Esophagus (tissue), 2 donors: ENCODE results near the gene ISLR2. TPM values are rescaled to one million over a fixed set of nuclear protein-coding genes. Genes with fewer than 3 reads are reported as not detected.

Experiments used
- H3K27ac ChIP-seq, 2 donors: one replicate each; pipeline ENCODE4 v1.5.1; 2013; ENCODE audit warnings: low read depth in 2 of 2, mild to moderate bottlenecking in 2 of 2, inconsistent platforms in 1 of 2, low read length in 1 of 2, moderate library complexity in 1 of 2
- H3K27me3 ChIP-seq, 2 donors: one replicate each; pipeline ENCODE4 v1.6.1; 2013; ENCODE audit warnings: low read length in 2 of 2, control low read depth in 1 of 2, mild to moderate bottlenecking in 1 of 2; ENCODE audit not compliant: insufficient read depth in 2 of 2, control insufficient read depth in 1 of 2
- H3K36me3 ChIP-seq, 2 donors: one replicate each; pipeline ENCODE4 v1.6.1; 2013; ENCODE audit warnings: low read length in 1 of 2; ENCODE audit not compliant: control insufficient read depth in 2 of 2, insufficient read depth in 2 of 2
- H3K4me1 ChIP-seq, 2 donors: one replicate each; pipeline ENCODE4 v1.6.1; 2013; ENCODE audit warnings: low read length in 1 of 2; ENCODE audit not compliant: control insufficient read depth in 2 of 2, insufficient read depth in 2 of 2
- H3K4me3 ChIP-seq, 2 donors: one replicate each; pipeline ENCODE4 v1.5.1; 2013; ENCODE audit warnings: low read length in 2 of 2, mild to moderate bottlenecking in 2 of 2, low read depth in 1 of 2, moderate library complexity in 1 of 2
- H3K9me3 ChIP-seq, 2 donors: one replicate each; pipeline ENCODE4 v1.6.1; 2013; ENCODE audit warnings: mild to moderate bottlenecking in 2 of 2, low read depth in 1 of 2, low read length in 1 of 2, moderate library complexity in 1 of 2; ENCODE audit not compliant: control insufficient read depth in 2 of 2, insufficient read depth in 1 of 2
- WGBS, 2 donors: extraction: QIAGEN DNeasy Blood & Tissue Kit; methylation state at CpG; one replicate each; pipeline ENCODE4 v1.1.7; 2013; 5-methylcytosine and 5-hydroxymethylcytosine counted together
- polyA plus RNA-seq, 2 donors: library from polyadenylated mRNA; stranded (reverse); fragments of 200-250 nt; gene quantifications; one replicate each; pipeline ENCODE4 v1.2.3, GENCODE V29; 2013
- donor health status: healthy with polysubstance abuse.
- donor health status: Bipolar disorder and iron deficiency.

The ISLR2 gene
- polyA plus RNA-seq, 2 donors, result 0.10 to 0.12 TPM

DNA sequence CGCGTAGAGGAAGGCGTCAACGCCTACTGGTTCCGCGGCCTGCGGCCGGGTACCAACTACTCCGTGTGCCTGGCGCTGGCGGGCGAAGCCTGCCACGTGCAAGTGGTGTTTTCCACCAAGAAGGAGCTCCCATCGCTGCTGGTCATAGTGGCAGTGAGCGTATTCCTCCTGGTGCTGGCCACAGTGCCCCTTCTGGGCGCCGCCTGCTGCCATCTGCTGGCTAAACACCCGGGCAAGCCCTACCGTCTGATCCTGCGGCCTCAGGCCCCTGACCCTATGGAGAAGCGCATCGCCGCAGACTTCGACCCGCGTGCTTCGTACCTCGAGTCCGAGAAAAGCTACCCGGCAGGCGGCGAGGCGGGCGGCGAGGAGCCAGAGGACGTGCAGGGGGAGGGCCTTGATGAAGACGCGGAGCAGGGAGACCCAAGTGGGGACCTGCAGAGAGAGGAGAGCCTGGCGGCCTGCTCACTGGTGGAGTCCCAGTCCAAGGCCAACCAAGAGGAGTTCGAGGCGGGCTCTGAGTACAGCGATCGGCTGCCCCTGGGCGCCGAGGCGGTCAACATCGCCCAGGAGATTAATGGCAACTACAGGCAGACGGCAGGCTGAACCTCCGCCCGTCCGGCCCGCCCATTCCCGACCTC is 4.1 kb downstream of the ISLR2 start:
- peaks cover 19 to 39% of the 10 kb centered on the region in 2 donors for H3K27me3 ChIP-seq
- H3K27ac ChIP-seq, result no peak overlapping the region
- H3K9me3 ChIP-seq, result peaks cover 0 to 10% of the 10 kb centered on the region in 2 donors
- WGBS, 2 donors, result 24 to 27% methylated on average over 51 to 53 of the region's 53 CpGs
- peaks cover 3 to 6% of the 10 kb centered on the region in 2 donors for H3K4me1 ChIP-seq
- H3K4me3 ChIP-seq, result no peak overlapping the region
- H3K36me3 ChIP-seq, result no peaks in the 10 kb centered on the region

DNA sequence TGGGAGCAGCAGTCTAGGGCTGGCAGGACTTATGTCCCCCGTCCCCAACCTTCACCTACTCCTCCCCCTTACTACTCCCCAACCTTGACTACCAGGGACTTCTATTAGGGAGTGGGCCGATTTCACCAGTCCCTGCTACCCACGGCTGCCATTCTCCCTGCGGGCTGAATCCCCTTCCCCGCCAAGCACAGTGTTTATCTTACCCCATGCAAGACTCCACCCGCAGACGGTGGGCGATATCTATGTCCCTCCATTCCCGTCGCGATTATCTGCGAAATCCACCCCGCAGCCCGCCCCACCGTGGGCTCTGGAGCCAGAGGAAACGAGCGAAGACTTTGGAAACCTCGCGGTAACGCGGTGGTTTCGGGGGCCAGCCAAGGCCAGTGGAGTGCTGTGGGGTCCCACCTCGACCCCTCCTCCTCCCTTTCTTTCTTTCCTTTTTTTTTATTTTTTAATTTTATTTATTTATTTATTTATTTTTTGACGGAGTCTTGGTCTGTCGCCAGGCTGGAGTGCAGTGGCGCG is 4.7 kb downstream of the ISLR2 start:
- H3K9me3 ChIP-seq, result peaks cover 0 to 10% of the 10 kb centered on the region in 2 donors
- no peak overlapping the region for H3K27ac ChIP-seq
- no peaks in the 10 kb centered on the region for H3K36me3 ChIP-seq
- peaks cover 19 to 33% of the 10 kb centered on the region in 2 donors for H3K27me3 ChIP-seq
- peaks cover 3 to 6% of the 10 kb centered on the region in 2 donors for H3K4me1 ChIP-seq
- no peak overlapping the region for H3K4me3 ChIP-seq
- 22 to 27% methylated on average over 27 of the region's 27 CpGs for WGBS, 2 donors

DNA sequence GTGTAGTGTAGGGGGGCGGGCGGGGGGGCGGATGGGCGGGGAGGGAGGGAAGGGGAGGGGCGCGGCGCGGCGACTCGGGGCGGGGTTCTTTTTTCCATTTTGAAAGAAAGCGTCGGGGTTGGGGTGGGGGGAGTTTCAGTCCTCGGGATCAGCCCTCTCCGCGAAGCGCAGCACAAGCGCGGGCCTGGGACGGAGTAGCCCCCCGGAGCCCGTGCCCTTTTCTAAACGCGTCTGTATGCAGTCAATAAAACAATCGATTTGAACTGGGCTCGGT is 6.1 kb downstream of the ISLR2 start:
- 2 to 3% methylated on average over 23 to 26 of the region's 26 CpGs for WGBS, 2 donors
- Histone ChIP-seq H3K27me3 (peaks cover 15 to 21% of the 10 kb centered on the region in 2 donors), H3K9me3 (peaks cover 0 to 7% of the 10 kb centered on the region in 2 donors), H3K4me1 (peaks cover 2 to 3% of the 10 kb centered on the region in 2 donors), H3K4me3 (peak overlapping the region in 1 of 2 donors; percentile 24), H3K27ac (no peak overlapping the region), H3K36me3 (no peaks in the 10 kb centered on the region)

DNA sequence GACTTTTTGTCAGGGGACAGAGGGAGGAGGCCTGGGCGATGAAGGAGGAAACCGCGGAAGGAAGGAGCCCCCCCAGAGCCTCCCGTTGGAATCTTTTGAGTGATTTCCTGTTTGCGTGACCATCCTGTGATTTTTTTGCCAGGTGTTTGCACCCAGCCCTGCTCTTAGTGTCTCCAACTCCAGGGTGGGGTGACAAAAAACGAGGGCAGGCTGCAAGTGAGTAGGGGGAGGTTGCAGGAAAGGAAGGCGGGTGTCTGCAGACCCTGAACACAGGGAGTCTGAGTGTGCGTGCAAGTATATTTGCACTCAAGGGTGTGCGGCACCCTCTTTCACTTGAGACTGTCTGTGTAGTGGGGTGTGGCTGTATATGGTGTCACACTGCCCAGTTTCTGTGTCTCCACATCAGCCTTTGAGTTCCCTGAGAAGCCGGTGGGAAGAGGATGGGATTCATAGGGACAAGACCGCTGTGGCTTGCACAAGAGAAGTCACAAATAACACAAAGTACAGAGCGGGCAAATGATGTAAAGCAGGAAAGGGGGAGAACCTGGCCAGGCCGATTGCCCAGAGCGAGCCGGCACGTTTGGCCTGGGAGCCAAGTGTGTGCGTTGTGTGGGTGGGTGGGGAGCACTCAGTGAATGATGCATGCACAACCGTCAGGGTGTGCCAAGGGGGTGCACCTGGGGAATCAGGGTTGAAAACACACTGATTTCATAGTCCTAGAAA is 6.6 kb downstream of the ISLR2 start:
- peaks cover 2 to 3% of the 10 kb centered on the region in 2 donors for H3K4me1 ChIP-seq
- H3K9me3 ChIP-seq, result peaks cover 0 to 7% of the 10 kb centered on the region in 2 donors
- no peak overlapping the region for H3K27ac ChIP-seq
- peak overlapping the region in 1 of 2 donors; percentile 24 for H3K4me3 ChIP-seq
- peaks cover 14 to 17% of the 10 kb centered on the region in 2 donors for H3K27me3 ChIP-seq
- no peaks in the 10 kb centered on the region for H3K36me3 ChIP-seq
- WGBS, 2 donors, result 12 to 20% methylated on average over 18 of the region's 18 CpGs

DNA sequence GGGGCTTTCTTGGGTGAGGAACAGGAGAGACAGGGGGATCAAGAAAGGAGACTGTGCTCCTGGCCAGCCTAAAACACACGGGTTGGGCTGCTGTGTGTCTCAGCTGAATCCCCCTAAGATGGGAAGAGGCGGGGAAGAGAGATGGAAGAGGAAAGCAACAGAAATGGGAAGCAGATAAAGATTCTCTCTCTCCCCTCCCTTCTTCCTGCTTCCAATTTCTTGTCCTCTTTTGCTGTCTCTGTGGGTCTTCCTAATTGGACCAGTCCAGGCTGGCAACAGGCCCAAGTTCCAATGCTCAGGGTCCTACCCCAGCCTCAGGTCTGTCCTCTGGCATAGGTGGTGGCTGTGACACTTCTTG is 7.1 kb downstream of the ISLR2 start:
- peaks cover 2 to 3% of the 10 kb centered on the region in 2 donors for H3K4me1 ChIP-seq
- H3K9me3 ChIP-seq, result peaks cover 0 to 7% of the 10 kb centered on the region in 2 donors
- no peak overlapping the region for H3K27ac ChIP-seq
- H3K36me3 ChIP-seq, result no peaks in the 10 kb centered on the region
- peaks cover 9 to 17% of the 10 kb centered on the region in 2 donors for H3K27me3 ChIP-seq
- H3K4me3 ChIP-seq, result no peak overlapping the region
- 58 to 69% methylated on average over 2 of the region's 2 CpGs for WGBS, 2 donors

DNA sequence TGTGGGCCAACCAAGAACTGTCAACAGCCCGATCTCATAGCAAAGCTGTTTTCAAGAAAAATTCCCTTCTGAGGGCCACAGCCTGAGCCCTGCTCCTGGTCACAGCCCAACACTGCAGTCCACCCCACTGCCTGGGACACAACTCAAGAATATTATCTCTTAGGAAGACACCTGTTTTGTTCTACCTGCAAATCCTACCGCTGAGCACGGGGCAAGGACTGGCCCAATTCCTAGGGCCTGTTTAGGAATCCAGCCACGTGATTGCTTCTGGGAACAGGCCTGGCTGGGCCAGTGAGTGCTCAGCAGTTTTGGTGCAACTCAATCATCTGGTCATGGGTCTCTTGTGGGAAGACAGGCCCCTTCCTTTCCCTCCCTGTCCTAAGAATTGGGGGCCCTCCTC is 8.3 kb downstream of the ISLR2 start:
- H3K36me3 ChIP-seq, result no peaks in the 10 kb centered on the region
- H3K9me3 ChIP-seq, result no peaks in the 10 kb centered on the region
- H3K4me3 ChIP-seq, result no peak overlapping the region
- peaks cover 9 to 10% of the 10 kb centered on the region in 2 donors for H3K27me3 ChIP-seq
- H3K27ac ChIP-seq, result no peak overlapping the region
- 76 to 86% methylated on average over 4 of the region's 4 CpGs for WGBS, 2 donors
- peaks cover 0 to 2% of the 10 kb centered on the region in 2 donors for H3K4me1 ChIP-seq

DNA sequence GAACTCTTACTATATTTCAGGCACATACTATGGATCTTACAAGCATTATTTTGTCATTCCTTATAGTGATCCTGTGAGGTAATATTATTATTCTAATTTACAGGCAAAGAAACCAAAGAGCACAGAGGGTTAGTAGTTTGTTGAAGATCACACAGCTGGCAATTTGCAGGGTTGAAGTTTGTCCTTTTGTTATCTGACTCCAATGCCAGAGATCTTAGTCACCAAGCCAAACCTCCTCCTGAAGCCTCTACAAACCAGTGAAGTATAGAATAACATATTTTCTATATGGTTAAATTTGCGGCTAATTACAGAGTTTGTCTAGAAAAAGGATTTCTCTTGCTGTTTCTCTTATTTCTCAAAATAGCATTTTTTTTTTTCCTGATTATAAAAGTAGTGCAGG is 11.2 kb downstream of the ISLR2 start:
- Histone ChIP-seq H3K27ac (no peak overlapping the region), H3K36me3 (no peaks in the 10 kb centered on the region), H3K9me3 (no peaks in the 10 kb centered on the region), H3K4me3 (no peak overlapping the region), H3K27me3 (peaks cover 4 to 6% of the 10 kb centered on the region in 2 donors), H3K4me1 (no peaks in the 10 kb centered on the region)
- WGBS, 2 donors, result 96 to 100% methylated on average over 1 of the region's 1 CpG

DNA sequence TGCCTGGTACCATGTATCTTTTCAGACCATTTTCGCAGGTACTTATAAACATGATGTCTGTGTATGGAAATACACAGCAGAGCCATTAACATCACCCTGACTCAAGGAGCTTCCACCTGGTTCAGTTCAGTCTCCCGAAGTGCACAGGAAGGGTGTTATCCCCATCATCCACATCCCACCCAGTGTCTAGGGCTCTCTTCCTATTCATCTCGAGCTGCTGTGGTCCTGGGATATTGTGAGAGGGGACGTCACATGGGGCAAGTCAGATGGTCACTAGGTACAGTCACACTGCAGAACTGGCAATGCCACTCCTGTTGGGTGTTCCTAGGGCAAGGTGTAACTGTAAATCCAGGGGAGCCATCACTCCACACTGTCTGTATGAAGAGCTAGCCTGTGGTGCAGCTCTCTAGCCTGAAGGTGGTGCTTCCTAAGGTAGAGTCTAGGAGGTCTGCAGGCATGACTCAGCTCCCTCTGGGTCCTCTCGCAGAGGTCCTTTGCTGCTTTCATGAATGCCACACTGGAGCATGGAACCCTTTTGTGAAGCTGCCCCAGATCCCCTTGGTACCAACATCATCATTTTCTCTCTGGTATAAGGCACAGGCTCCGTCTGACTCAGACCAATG is 13.9 kb downstream of the ISLR2 start:
- Histone ChIP-seq H3K9me3 (no peaks in the 10 kb centered on the region), H3K27me3 (no peaks in the 10 kb centered on the region), H3K4me3 (no peak overlapping the region), H3K36me3 (no peaks in the 10 kb centered on the region), H3K27ac (no peak overlapping the region), H3K4me1 (no peaks in the 10 kb centered on the region)
- 68 to 72% methylated on average over 6 of the region's 6 CpGs for WGBS, 2 donors

DNA sequence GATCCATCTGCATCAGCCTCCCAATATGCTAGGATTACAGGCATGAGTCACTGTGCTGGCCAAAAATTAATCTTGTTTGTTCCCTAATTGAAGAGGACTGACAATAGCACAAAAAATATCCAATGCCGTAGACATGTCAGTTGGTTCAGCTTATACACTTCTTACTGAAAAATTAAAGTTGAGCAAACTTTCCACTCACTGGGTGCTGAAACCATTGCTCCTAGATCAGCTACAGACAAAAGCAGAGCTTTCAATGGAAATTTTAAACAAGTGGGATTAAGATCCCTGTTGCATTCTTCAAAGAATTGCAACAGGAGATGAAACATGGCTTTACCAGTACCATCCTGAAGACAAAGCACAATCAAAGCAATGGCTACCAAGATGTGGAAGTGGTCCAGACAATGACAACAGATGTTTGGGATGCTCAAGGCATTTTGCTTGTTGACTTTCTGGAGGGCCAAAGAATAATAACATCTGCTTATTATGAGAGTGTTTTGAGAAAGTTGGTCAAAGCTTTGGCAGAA is 16.0 kb downstream of the ISLR2 start:
- Histone ChIP-seq H3K27me3 (no peaks in the 10 kb centered on the region), H3K27ac (no peak overlapping the region), H3K9me3 (no peaks in the 10 kb centered on the region), H3K4me1 (no peaks in the 10 kb centered on the region), H3K36me3 (no peaks in the 10 kb centered on the region), H3K4me3 (no peak overlapping the region)
- 91 to 97% methylated on average over 1 of the region's 1 CpG for WGBS, 2 donors
